ENCODE data around the gene RTN4RL2.

DNA sequence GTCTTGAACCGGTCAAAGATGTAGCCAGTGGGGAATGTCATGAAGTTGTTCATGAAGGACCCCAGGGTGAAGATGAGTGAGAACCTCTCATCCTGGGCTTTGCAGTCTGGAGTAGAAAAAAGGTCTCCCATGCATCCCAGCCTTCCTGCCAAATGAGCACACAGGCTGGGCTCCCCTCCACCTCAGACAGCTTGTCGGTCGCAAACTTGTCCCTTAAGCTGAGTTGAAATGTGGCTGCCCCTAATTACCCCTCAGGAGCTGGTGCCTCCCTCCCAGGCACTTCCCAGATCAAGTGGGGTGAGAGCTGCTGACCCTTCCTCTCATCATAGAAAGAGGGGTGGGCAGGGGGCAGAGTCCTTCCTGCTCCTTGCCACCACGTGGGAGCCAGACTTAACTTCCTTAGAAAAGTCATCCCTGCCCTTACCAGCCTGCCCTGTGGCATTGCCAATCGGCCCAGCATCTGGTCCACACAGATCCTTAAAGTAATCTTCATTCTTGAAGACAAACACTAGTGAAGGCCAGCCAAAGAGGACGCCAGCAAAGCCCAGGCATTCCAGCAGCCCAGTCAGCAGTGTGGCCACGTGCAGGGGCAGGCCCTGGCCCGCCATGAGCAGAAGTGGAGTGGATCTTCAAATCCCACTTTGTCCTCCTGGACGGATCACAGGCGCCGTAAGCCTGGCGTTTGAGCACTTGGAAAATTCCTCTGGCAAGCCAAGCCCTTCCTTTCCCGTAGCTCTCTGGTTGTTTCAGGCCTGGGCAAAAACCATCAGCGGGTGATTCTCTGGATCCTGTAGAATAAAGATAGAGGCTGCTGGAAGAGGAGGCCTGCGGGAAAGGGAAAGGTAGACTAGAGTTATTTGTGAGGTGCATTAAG lies 34.5 kb upstream of the RTN4RL2 start:
- peak; percentile 19 to 50 for TF ChIP-seq POLR2AphosphoS5 (IDR thresholded peaks at IDR 0.05; ENCODE audit: insufficient read depth in 1 of 2, low read depth in 1 of 2)
- TF ChIP-seq, protein P1, sequence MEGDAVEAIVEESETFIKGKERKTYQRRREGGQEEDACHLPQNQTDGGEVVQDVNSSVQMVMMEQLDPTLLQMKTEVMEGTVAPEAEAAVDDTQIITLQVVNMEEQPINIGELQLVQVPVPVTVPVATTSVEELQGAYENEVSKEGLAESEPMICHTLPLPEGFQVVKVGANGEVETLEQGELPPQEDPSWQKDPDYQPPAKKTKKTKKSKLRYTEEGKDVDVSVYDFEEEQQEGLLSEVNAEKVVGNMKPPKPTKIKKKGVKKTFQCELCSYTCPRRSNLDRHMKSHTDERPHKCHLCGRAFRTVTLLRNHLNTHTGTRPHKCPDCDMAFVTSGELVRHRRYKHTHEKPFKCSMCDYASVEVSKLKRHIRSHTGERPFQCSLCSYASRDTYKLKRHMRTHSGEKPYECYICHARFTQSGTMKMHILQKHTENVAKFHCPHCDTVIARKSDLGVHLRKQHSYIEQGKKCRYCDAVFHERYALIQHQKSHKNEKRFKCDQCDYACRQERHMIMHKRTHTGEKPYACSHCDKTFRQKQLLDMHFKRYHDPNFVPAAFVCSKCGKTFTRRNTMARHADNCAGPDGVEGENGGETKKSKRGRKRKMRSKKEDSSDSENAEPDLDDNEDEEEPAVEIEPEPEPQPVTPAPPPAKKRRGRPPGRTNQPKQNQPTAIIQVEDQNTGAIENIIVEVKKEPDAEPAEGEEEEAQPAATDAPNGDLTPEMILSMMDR (IDR thresholded peaks at IDR 0.05), result no peak
